ENCODE measurements around the gene RPL31.

Gene RPL31

DNA sequence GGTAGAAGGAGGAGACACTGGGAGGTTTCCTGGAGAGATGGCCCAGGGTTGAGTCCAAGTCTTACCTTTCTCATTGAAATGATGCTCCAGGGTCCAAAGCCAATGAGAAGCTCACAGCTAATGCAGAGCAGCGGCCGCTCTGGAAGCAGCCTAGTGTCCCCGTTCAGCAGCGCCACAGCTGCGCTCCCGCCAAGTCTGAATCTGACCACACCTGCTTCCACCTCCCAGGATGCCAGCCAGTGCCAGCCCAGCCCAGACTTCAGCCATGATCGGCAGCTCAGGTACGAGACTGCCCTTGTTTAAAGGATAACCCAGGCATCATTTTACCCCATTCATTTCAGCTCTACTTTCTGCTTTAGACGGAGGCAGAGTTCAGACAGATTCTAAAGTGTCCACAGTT is 11.9 kb upstream of the RPL31 start:
- no peak for DNase-seq

DNA sequence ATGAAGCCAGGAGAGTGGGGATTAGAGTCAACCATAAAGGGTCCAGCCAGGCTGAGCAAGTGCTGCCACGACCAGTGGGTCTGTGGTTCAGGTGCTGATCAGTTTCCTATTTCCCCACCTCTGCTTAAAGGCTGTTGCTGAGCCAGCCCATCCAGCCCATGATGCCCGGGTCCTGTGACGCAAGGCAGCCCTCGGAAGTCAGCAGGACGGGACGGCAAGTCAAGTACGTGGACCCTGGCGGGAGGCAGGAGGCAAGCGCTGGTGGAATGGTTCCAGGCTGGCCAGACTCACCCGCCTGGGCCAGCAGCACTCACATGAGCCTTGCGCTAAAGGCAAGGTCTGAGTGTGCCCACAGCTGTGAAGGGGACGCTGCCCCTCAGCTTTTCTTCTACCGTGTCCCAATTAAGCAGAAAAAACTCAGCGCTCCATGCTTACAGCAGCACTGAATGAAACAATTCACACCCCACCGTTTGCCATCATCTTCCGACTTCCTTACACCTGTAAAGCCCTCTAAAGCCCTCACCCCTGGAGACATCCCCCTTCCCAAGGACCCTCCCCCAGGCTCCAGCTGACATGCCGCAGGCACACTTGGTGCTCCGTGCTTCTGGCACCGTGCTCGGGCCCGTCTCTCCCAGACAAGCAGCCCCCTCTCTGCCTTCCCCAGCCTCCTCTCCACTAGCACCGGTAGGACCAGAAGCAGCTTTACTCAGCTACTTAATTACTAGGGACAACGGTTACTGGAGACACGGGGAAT is 11.3 kb upstream of the RPL31 start:
- DNase-seq, result no peak

DNA sequence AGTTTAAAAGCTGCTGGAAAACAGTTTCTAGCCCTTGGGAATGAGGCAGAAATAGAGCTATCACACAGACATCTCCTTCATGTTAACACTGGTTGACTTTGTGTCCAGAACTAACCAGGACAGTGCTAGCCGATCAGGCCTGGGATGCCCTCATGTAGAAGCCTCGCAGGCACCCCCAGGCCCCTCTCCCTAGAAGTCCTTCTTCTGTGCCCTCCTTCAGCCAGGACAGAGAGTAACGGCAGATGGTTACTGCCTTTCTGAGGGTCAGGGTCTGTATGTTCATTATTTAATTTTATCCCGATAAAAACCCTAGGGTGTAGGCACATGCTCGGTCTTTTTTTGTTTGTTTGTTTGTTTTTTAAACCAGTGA is 10.7 kb upstream of the RPL31 start:
- no peak for DNase-seq

DNA sequence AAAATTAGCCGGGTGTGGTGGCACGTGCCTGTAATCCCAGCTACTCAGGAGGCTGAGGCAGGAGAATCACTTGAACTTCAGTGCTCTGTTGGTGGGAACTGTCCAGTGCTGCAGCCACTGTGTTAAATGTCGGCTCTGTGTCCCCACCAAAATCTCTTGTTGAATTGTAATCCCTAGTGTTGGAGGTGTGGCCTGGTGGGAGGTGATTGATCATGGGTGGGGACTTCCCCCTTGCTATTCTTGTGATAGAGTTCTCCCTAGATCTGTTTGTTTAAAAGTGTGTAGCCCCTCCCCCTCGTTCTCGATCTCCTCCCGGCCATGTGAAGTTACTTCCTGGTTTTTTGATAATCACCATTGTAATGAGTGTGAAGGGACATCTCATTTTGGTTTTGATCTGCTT is 9.8 kb upstream of the RPL31 start:
- DNase-seq, result no peak

DNA sequence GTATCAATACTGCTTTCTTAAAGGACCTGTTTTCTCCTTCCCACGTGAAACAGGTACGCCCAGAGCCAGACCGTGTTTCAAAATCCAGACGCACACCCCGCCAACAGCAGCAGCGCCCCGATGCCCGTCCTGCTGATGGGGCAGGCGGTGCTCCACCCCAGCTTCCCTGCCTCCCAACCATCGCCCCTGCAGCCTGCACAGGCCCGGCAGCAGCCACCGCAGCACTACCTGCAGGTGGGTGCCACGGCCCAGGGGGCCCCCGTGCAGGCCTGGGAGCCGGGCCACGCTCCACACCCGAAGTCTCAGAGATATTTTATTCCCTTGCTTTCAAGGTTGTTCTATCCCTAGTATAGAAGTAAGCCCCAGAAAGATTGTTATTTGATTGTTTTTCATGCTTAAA is 8.8 kb upstream of the RPL31 start:
- DNase-seq, result no peak

- DNase-seq, result no peak
These were observed 6.6 kb upstream of the RPL31 start for GRCh38 chr2:100995309-100996075.

DNA sequence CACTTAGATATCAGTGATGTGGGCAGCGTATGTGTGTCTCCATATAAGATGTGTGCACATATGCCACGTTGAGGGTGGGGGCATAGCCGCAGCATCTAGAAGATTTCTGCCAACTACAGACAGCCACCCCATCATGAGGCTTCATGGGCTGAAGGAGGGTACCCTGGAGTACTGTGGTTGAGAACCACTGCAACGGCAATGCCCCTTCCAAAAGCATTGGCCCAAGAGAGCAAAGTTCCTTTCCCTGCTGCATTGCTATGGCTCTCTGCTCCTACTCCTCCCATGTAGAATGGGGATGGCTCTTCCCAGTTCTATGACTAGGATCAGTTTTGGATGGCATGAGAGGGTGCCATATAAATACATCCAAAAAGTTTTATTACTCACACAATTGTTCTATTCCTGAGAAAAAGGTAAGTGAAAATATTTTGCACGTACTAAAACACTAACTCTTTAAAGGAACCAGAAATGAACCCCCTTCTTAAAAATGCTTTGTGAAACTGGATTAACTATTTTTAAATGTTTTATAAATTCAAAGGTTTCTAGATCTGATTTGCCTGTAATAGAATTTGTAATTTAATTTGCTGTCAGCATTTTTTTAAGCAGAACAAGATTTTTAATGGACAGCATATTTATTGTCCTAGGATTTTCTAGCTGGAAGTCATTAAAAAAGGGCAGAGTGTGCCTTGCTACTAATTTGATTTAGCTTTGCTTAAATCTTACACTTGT is 4.4 kb upstream of the RPL31 start:
- DNase-seq, result no peak

DNA sequence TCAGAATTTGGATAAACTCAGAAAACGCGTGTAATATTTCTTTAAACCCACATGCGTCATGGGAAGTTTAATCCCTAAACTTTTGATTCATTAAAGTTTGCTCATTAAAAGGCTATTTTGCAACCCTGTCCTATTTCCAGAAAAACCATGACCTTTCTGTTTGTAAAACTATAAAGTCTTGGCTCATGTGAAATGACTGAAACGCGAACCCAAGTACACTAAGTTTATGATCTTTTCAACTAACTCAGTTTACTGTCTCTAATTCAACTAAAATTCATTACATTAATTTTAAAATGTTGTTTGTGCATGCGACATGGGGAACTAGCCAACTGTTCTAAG is 3.9 kb upstream of the RPL31 start:
- DNase-seq, result no peak

- no peak for DNase-seq
These were observed 2.1 kb upstream of the RPL31 start for GRCh38 chr2:100999995-101000394.

- DNase-seq, result no peak
These were observed 631 bp downstream of the RPL31 start for GRCh38 chr2:101002562-101003277.

DNA sequence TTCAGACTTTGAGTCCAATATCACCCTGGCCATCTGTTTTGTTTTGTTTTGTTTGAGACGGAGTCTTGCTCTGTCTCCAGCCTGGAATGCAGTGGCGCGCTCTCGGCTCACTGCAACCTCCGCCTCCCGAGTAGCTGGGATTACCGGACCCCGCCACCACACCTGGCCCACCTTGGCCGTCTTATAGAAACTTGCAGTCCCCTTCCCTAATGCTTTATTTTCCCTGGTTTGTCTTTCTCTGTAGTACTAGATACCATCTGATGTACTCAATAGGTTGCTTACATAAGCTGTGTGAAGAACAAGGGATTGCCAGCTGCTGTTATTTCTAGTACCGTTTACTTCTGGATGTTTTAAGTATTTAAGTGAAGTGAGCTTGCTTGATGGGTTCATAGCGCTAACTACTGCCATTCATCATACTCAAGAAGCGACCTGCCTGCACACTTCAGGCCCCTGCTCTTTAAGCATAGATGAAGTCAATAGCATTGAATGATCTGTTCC is 1.2 kb downstream of the RPL31 start:
- DNase-seq, result no peak

DNA sequence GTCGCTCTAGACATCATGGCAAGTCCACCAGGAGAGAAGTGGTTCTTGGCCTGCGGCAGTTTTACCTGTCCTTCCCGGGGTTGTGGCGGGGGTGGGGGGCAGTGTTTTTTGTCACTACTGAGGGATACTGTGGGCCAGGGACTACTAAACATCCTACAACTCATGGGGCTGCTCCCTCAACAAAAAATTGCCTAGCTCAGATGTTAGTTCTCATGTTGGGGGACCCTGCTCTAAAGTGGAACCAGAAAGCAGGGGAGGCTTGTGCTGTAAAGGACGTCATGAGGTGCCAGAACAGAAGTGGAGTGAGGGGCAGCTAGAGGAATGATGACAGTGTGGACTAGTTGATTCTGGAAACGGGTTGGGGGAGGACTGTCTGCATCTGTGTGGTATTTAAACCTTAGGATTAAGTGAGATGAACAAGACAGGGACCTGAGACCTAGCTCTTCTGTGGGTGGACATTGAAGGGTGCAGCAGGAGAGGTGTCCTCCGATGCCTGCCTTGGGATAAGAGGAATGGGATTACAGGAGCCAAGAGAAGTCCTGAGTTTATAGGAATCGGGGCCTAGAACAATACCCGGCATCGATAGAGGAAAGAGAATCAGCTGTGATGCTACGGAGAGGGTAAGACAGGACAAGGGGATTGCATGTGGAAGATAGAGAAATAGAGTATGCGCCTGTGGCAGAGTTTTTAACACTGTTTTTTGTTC is 2.7 kb downstream of the RPL31 start:
- no peak for DNase-seq

GRCh38 chr2:101006065-101006715 is 4.1 kb downstream of the RPL31 start:
- DNase-seq, result no peak

GRCh38 chr2:101007415-101008345 is 5.6 kb downstream of the RPL31 start:
- DNase-seq, result no peak

- DNase-seq, result no peak
These were observed 9.1 kb downstream of the RPL31 start for GRCh38 chr2:101011152-101011551.

DNA sequence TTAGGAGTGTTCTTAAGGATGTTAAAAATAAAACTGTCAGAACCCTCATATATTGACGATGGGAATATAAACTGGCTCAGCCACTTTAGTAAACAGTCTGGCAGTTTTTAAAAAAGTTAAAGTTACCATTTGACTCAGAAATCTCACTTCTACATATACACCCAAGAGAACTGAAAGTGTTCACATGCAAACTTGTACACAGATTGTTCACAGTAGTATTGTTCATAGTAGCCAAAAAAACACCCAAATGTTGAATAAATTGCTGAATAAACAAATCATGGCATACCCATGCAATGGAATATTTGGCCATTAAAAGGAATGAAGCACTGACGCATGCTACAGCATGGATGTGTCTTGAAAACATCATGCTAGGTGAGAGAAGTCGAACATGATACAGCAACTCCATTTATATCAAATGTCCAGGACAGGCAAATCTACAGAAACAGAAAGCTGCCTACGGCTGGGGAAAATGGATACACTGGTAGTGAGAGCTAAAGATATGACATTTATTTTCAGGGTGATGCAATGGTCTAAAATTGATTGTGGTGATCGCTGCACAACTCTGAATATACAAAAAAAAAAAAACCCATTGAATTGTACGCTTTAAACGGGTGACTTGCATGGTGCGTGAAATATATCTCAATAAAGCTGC is 10.1 kb downstream of the RPL31 start:
- no peak for DNase-seq

- no peak for DNase-seq
These were observed 10.7 kb downstream of the RPL31 start for GRCh38 chr2:101012706-101013181.

DNA sequence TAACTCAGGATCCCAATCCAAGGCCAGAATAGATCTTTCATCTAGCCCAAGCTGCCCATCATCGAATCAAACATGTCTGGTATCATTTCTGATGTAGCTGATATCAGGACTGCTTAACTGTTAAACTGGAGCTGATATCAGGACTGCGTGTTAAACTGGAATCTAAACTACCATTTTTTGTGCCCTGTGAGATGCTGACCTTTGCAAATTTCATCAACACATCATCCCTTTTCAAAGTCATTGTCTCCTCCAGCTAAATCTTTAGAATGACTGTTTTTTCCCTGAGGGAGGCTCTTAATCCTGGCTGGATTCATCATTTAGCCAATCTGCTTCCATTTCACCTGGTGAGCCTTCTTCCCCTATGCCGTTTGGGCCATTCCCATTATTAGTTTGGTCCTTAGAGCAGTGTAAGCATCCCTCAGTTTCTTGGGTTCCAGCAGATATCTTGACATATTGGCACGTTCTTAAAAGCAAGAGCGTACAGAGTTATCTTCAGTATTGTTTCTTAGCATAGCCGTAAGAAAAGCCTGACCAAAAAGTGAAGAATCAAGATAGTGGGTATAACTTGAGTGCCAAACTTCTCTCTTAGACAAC is 12.3 kb downstream of the RPL31 start:
- no peak for DNase-seq

GRCh38 chr2:101017371-101017770 is 15.3 kb downstream of the RPL31 start:
- DNase-seq, result no peak
